Measurements from ENCODE around the gene ZNF212. TPM values are rescaled to one million over a fixed set of nuclear protein-coding genes. Genes with fewer than 3 reads are reported as not detected.

ZNF212 gene
- total RNA-seq, 1 experiment from 2014 or later, result 4.2 TPM

GRCh38 chr7:149284850-149285585 lies 45.6 kb downstream of the ZNF212 start:
- no peak for DNase-seq (ENCODE audit: low spot score)

- DNase-seq (ENCODE audit: low spot score), result no peak
Observed at GRCh38 chr7:149285603-149286002, 46.2 kb downstream of the ZNF212 start.

- DNase-seq (ENCODE audit: low spot score), result no peak
Observed at GRCh38 chr7:149286811-149287400, 47.5 kb downstream of the ZNF212 start.

- DNase-seq (ENCODE audit: low spot score), result no peak
Observed at GRCh38 chr7:149287622-149288021, 48.2 kb downstream of the ZNF212 start.

- DNase-seq (ENCODE audit: low spot score), result no peak
Observed at GRCh38 chr7:149289262-149289661, 49.8 kb downstream of the ZNF212 start.

- no peak for DNase-seq (ENCODE audit: low spot score)
Observed at GRCh38 chr7:149289856-149290255, 50.4 kb downstream of the ZNF212 start.

- no peak for DNase-seq (ENCODE audit: low spot score)
Observed at GRCh38 chr7:149291036-149291780, 51.8 kb downstream of the ZNF212 start.

GRCh38 chr7:149291781-149292461 lies 52.5 kb downstream of the ZNF212 start:
- no peak for DNase-seq (ENCODE audit: low spot score)

- DNase-seq (ENCODE audit: low spot score), result no peak
Observed at GRCh38 chr7:149292462-149292823, 53.0 kb downstream of the ZNF212 start.

GRCh38 chr7:149293338-149293737 lies 53.9 kb downstream of the ZNF212 start:
- DNase-seq (ENCODE audit: low spot score), result no peak

- DNase-seq (ENCODE audit: low spot score), result no peak
Observed at GRCh38 chr7:149293946-149294633, 54.6 kb downstream of the ZNF212 start.

- no peak for DNase-seq (ENCODE audit: low spot score)
Observed at GRCh38 chr7:149294634-149295480, 55.4 kb downstream of the ZNF212 start.

- DNase-seq (ENCODE audit: low spot score), result no peak
Observed at GRCh38 chr7:149295481-149295850, 56.0 kb downstream of the ZNF212 start.

- no peak for DNase-seq (ENCODE audit: low spot score)
Observed at GRCh38 chr7:149296368-149296767, 56.9 kb downstream of the ZNF212 start.

GRCh38 chr7:149297034-149297755 lies 57.7 kb downstream of the ZNF212 start:
- DNase-seq (ENCODE audit: low spot score), result no peak

- DNase-seq (ENCODE audit: low spot score), result no peak
Observed at GRCh38 chr7:149300620-149301285, 61.3 kb downstream of the ZNF212 start.

- DNase-seq (ENCODE audit: low spot score), result no peak
Observed at GRCh38 chr7:149302222-149302621, 62.8 kb downstream of the ZNF212 start.

GRCh38 chr7:149302865-149303264 lies 63.4 kb downstream of the ZNF212 start:
- DNase-seq (ENCODE audit: low spot score), result no peak

GRCh38 chr7:149304006-149304405 lies 64.6 kb downstream of the ZNF212 start:
- DNase-seq (ENCODE audit: low spot score), result no peak
